Measurements from ENCODE around the gene ITGAE.

The ITGAE gene

GRCh38 chr17:3678821-3679530, 122.0 kb downstream of the ITGAE start:
- H3K4me1 ChIP-seq (ENCODE audit: insufficient read depth, low read length, poor library complexity, severe bottlenecking) = no peaks in the 10 kb centered on the region
- no peaks in the 10 kb centered on the region for H3K27me3 ChIP-seq (ENCODE audit: insufficient read depth, low read length, poor library complexity, severe bottlenecking)
- no peaks in the 10 kb centered on the region for H3K9me3 ChIP-seq (ENCODE audit: insufficient read depth, low read depth, low read length)
- no peak overlapping the region for H3K4me3 ChIP-seq (ENCODE audit: low read length, poor library complexity, severe bottlenecking)
- H3K4me2 ChIP-seq (ENCODE audit: low read depth, low read length, poor library complexity, severe bottlenecking) = no peak overlapping the region
- H3K9ac ChIP-seq (ENCODE audit: low read depth, low read length, poor library complexity, severe bottlenecking) = no peak overlapping the region
- no peaks in the 10 kb centered on the region for H4K20me1 ChIP-seq (ENCODE audit: insufficient read depth, low read length, poor library complexity, severe bottlenecking)
- no peaks in the 10 kb centered on the region for H3K79me2 ChIP-seq (ENCODE audit: insufficient read depth, low read length)
- H3K9me2 ChIP-seq (replicated peaks; ENCODE audit: low read depth, low read length) = no peaks in the 10 kb centered on the region
- TF ChIP-seq CTCF (conservative IDR thresholded peaks at IDR 0.05; ENCODE audit: low read length) (no peak), EZH2phosphoT487 (IDR thresholded peaks at IDR 0.05; ENCODE audit: borderline replicate concordance) (no peak)
- H3K36me3 ChIP-seq (ENCODE audit: insufficient read depth, low read length) = peaks cover 5% of the 10 kb centered on the region; the same call in 1 of the 2 replicates
- no peaks in the 10 kb centered on the region for H3F3A ChIP-seq (ENCODE audit: low read depth)
- H2AFZ ChIP-seq (ENCODE audit: low read length) = no peak overlapping the region

GRCh38 chr17:3678095-3678820, 122.7 kb downstream of the ITGAE start:
- Histone ChIP-seq H3F3A (ENCODE audit: low read depth) (no peaks in the 10 kb centered on the region), H3K36me3 (ENCODE audit: insufficient read depth, low read length) (peaks cover 5% of the 10 kb centered on the region; the same call in 1 of the 2 replicates), H3K9me2 (replicated peaks; ENCODE audit: low read depth, low read length) (no peaks in the 10 kb centered on the region), H3K4me3 (ENCODE audit: low read length, poor library complexity, severe bottlenecking) (no peak overlapping the region), H2AFZ (ENCODE audit: low read length) (no peak overlapping the region), H3K9me3 (ENCODE audit: insufficient read depth, low read depth, low read length) (no peaks in the 10 kb centered on the region), H3K4me2 (ENCODE audit: low read depth, low read length, poor library complexity, severe bottlenecking) (no peak overlapping the region), H4K20me1 (ENCODE audit: insufficient read depth, low read length, poor library complexity, severe bottlenecking) (no peaks in the 10 kb centered on the region), H3K9ac (ENCODE audit: low read depth, low read length, poor library complexity, severe bottlenecking) (no peak overlapping the region), H3K79me2 (ENCODE audit: insufficient read depth, low read length) (no peaks in the 10 kb centered on the region), H3K27me3 (ENCODE audit: insufficient read depth, low read length, poor library complexity, severe bottlenecking) (no peaks in the 10 kb centered on the region), H3K4me1 (ENCODE audit: insufficient read depth, low read length, poor library complexity, severe bottlenecking) (no peaks in the 10 kb centered on the region)
- no peak for TF ChIP-seq EZH2phosphoT487 (IDR thresholded peaks at IDR 0.05; ENCODE audit: borderline replicate concordance)
- no peak for TF ChIP-seq CTCF (conservative IDR thresholded peaks at IDR 0.05; ENCODE audit: low read length)

DNA sequence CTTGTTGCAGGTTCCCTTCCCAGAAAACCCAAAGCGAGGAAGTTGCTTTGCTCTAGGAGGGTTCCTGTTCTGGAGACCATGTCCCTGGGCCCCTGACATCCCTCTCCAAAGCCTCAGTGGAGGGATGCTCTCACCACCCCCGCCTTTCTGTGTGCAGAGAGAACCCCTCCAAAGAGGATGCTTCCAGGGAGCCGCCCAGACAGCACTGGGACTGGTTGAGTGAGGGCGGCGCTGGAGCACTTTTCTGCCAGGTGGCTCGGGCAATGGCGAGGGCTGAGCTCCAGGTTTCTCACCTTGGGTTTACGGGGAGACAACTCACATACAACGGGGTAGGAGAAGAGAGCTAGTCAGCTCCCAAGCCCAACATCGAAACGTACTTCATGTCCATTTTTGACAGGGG, 125.1 kb downstream of the ITGAE start:
- no peaks in the 10 kb centered on the region for H3K9me3 ChIP-seq (ENCODE audit: insufficient read depth, low read depth, low read length)
- no peaks in the 10 kb centered on the region for H3K9me2 ChIP-seq (replicated peaks; ENCODE audit: low read depth, low read length)
- H3F3A ChIP-seq (ENCODE audit: low read depth) = no peaks in the 10 kb centered on the region
- no peaks in the 10 kb centered on the region for H3K79me2 ChIP-seq (ENCODE audit: insufficient read depth, low read length)
- no peak overlapping the region for H3K4me3 ChIP-seq (ENCODE audit: low read length, poor library complexity, severe bottlenecking)
- H3K4me2 ChIP-seq (ENCODE audit: low read depth, low read length, poor library complexity, severe bottlenecking) = no peak overlapping the region
- TF ChIP-seq CTCF (conservative IDR thresholded peaks at IDR 0.05; ENCODE audit: low read length) (no peak), EZH2phosphoT487 (IDR thresholded peaks at IDR 0.05; ENCODE audit: borderline replicate concordance) (no peak)
- no peak overlapping the region for H2AFZ ChIP-seq (ENCODE audit: low read length)
- H3K27me3 ChIP-seq (ENCODE audit: insufficient read depth, low read length, poor library complexity, severe bottlenecking) = no peaks in the 10 kb centered on the region
- H3K4me1 ChIP-seq (ENCODE audit: insufficient read depth, low read length, poor library complexity, severe bottlenecking) = no peaks in the 10 kb centered on the region
- H3K36me3 ChIP-seq (ENCODE audit: insufficient read depth, low read length) = peaks cover 5% of the 10 kb centered on the region; the same call in 1 of the 2 replicates
- H4K20me1 ChIP-seq (ENCODE audit: insufficient read depth, low read length, poor library complexity, severe bottlenecking) = no peaks in the 10 kb centered on the region
- H3K9ac ChIP-seq (ENCODE audit: low read depth, low read length, poor library complexity, severe bottlenecking) = no peak overlapping the region

Measured in Loucy (cell line).